SH-SY5Y (cell line): ENCODE measurements around the gene PGP.

Experiments used
- GATA2 ChIP-seq: IDR thresholded peaks from 2 replicates; pipeline ENCODE4 v1.6.1; 2011; ENCODE audit warnings: mild to moderate bottlenecking, low read depth, low read length
- GATA3 ChIP-seq: IDR thresholded peaks from 2 replicates; pipeline ENCODE4 v1.6.1; 2011; ENCODE audit warnings: low read depth, mild to moderate bottlenecking, low read length, moderate library complexity

DNA sequence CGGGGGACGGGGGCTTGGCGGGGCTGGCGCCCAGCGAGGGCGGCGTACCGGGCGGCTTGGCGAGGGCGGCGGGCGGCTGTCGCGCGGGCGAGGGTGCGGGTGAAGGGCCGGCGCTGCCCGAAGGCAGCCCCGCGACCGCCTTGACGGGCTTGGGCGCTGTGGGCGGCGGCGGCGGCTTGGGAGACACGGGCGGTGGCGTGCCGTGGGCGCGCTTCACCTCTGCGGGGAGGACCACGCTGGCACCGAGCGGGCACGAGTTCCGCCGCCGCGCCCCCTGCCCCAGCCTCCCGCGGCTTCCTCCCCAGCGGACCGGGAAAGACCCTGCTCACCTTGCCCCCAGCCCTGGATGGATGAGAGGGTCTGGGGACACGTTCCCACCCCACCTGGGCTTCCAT lies 35.5 kb downstream of the PGP start:
- TF ChIP-seq GATA3 (no peak), GATA2 (no peak)
